ENCODE results near the gene GRHL1.

GRHL1 gene

GRCh38 chr2:9981655-9982054 lies 30.2 kb downstream of the GRHL1 start:
- no peaks in the 10 kb centered on the region for H3K4me1 ChIP-seq (ENCODE audit: control insufficient read depth, low read length)
- H3K9me3 ChIP-seq (ENCODE audit: control insufficient read depth, insufficient read depth, low read length) = no peaks in the 10 kb centered on the region
- no peak overlapping the region for H3K4me2 ChIP-seq (ENCODE audit: low read length)
- H3F3A ChIP-seq (ENCODE audit: control insufficient read depth, insufficient read depth) = peaks cover 3% of the 10 kb centered on the region; the same call in 1 of the 2 replicates
- no peaks in the 10 kb centered on the region for H3K9me2 ChIP-seq (replicated peaks; ENCODE audit: control insufficient read depth, low read length)
- no peaks in the 10 kb centered on the region for H3K79me2 ChIP-seq (ENCODE audit: control insufficient read depth, low read length)
- H4K20me1 ChIP-seq (ENCODE audit: control insufficient read depth, insufficient read depth, low read depth, low read length) = no peaks in the 10 kb centered on the region
- H3K36me3 ChIP-seq (ENCODE audit: control insufficient read depth, low read length) = no peaks in the 10 kb centered on the region
- H3K27me3 ChIP-seq (ENCODE audit: control insufficient read depth, low read length) = no peaks in the 10 kb centered on the region
- H3K27ac ChIP-seq (ENCODE audit: low read depth, low read length) = no peak overlapping the region
- no peak overlapping the region for H3K4me3 ChIP-seq (ENCODE audit: low read length)
- TF ChIP-seq EZH2phosphoT487 (IDR thresholded peaks at IDR 0.05; ENCODE audit: borderline replicate concordance, low read length) (no peak), CTCF (IDR thresholded peaks at IDR 0.05; ENCODE audit: low read depth, low read length, poor library complexity, severe bottlenecking) (no peak)

- H3K27ac ChIP-seq (ENCODE audit: low read depth, low read length) = no peak overlapping the region
- H3K79me2 ChIP-seq (ENCODE audit: control insufficient read depth, low read length) = no peaks in the 10 kb centered on the region
- no peak overlapping the region for H3K4me2 ChIP-seq (ENCODE audit: low read length)
- no peaks in the 10 kb centered on the region for H3K27me3 ChIP-seq (ENCODE audit: control insufficient read depth, low read length)
- H3K9me2 ChIP-seq (replicated peaks; ENCODE audit: control insufficient read depth, low read length) = no peaks in the 10 kb centered on the region
- H3K4me1 ChIP-seq (ENCODE audit: control insufficient read depth, low read length) = no peaks in the 10 kb centered on the region
- TF ChIP-seq EZH2phosphoT487 (IDR thresholded peaks at IDR 0.05; ENCODE audit: borderline replicate concordance, low read length) (no peak), CTCF (IDR thresholded peaks at IDR 0.05; ENCODE audit: low read depth, low read length, poor library complexity, severe bottlenecking) (no peak)
- no peaks in the 10 kb centered on the region for H3K9me3 ChIP-seq (ENCODE audit: control insufficient read depth, insufficient read depth, low read length)
- no peaks in the 10 kb centered on the region for H4K20me1 ChIP-seq (ENCODE audit: control insufficient read depth, insufficient read depth, low read depth, low read length)
- no peaks in the 10 kb centered on the region for H3K36me3 ChIP-seq (ENCODE audit: control insufficient read depth, low read length)
- H3F3A ChIP-seq (ENCODE audit: control insufficient read depth, insufficient read depth) = peaks cover 3% of the 10 kb centered on the region; the same call in 1 of the 2 replicates
- H3K4me3 ChIP-seq (ENCODE audit: low read length) = no peak overlapping the region
These were observed 30.8 kb downstream of the GRHL1 start for GRCh38 chr2:9982248-9982647.

GRCh38 chr2:9982891-9983290 lies 31.4 kb downstream of the GRHL1 start:
- H3K27ac ChIP-seq (ENCODE audit: low read depth, low read length) = no peak overlapping the region
- peaks cover 3% of the 10 kb centered on the region; the same call in 1 of the 2 replicates for H3F3A ChIP-seq (ENCODE audit: control insufficient read depth, insufficient read depth)
- no peaks in the 10 kb centered on the region for H3K27me3 ChIP-seq (ENCODE audit: control insufficient read depth, low read length)
- H4K20me1 ChIP-seq (ENCODE audit: control insufficient read depth, insufficient read depth, low read depth, low read length) = no peaks in the 10 kb centered on the region
- H3K9me3 ChIP-seq (ENCODE audit: control insufficient read depth, insufficient read depth, low read length) = no peaks in the 10 kb centered on the region
- H3K9me2 ChIP-seq (replicated peaks; ENCODE audit: control insufficient read depth, low read length) = no peaks in the 10 kb centered on the region
- TF ChIP-seq EZH2phosphoT487 (IDR thresholded peaks at IDR 0.05; ENCODE audit: borderline replicate concordance, low read length) = no peak
- TF ChIP-seq CTCF (IDR thresholded peaks at IDR 0.05; ENCODE audit: low read depth, low read length, poor library complexity, severe bottlenecking) = no peak
- H3K4me2 ChIP-seq (ENCODE audit: low read length) = no peak overlapping the region
- no peak overlapping the region for H3K4me3 ChIP-seq (ENCODE audit: low read length)
- H3K36me3 ChIP-seq (ENCODE audit: control insufficient read depth, low read length) = no peaks in the 10 kb centered on the region
- no peaks in the 10 kb centered on the region for H3K4me1 ChIP-seq (ENCODE audit: control insufficient read depth, low read length)
- H3K79me2 ChIP-seq (ENCODE audit: control insufficient read depth, low read length) = no peaks in the 10 kb centered on the region
